Duodenal mucosa (tissue), 2 donors: ENCODE measurements around the gene NANOGP8.

Source experiments
- H3K27ac ChIP-seq: one replicate; pipeline ENCODE4 v1.7.0; 2013; ENCODE audit warnings: low read depth, low read length
- H3K27me3 ChIP-seq, 2 donors: one replicate each; pipeline ENCODE4 v1.7.0; 2013; ENCODE audit warnings: low read length in 2 of 2, control low read depth in 1 of 2; ENCODE audit not compliant: insufficient read depth in 2 of 2, control insufficient read depth in 1 of 2
- H3K36me3 ChIP-seq, 2 donors: one replicate each; pipeline ENCODE4 v1.7.0; 2013; ENCODE audit warnings: low read length in 2 of 2, control low read depth in 1 of 2; ENCODE audit not compliant: insufficient read depth in 2 of 2, control insufficient read depth in 1 of 2
- H3K4me1 ChIP-seq, 2 donors: one replicate each; pipeline ENCODE4 v1.7.0; 2013; ENCODE audit warnings: low read length in 2 of 2, control low read depth in 1 of 2; ENCODE audit not compliant: insufficient read depth in 2 of 2, control insufficient read depth in 1 of 2
- H3K4me3 ChIP-seq, 2 donors: one replicate each; pipeline ENCODE4 v1.7.0; 2013; ENCODE audit warnings: low read length in 2 of 2, low read depth in 1 of 2
- H3K9ac ChIP-seq, 2 donors: one replicate each; pipeline ENCODE4 v1.7.0; 2013; ENCODE audit warnings: low read length in 2 of 2, low read depth in 1 of 2
- H3K9me3 ChIP-seq, 2 donors: one replicate each; pipeline ENCODE4 v1.7.0; 2013; ENCODE audit warnings: low read length in 2 of 2, control low read depth in 1 of 2; ENCODE audit not compliant: control insufficient read depth in 1 of 2

NANOGP8 gene

GRCh38 chr15:35080226-35080625 is 4.9 kb downstream of the NANOGP8 start:
- no peaks in the 10 kb centered on the region for H3K9me3 ChIP-seq
- H3K9ac ChIP-seq = no peak overlapping the region
- no peak overlapping the region for H3K27ac ChIP-seq
- no peaks in the 10 kb centered on the region for H3K36me3 ChIP-seq
- H3K4me1 ChIP-seq = no peaks in the 10 kb centered on the region
- no peaks in the 10 kb centered on the region for H3K27me3 ChIP-seq
- H3K4me3 ChIP-seq = no peak overlapping the region

- Histone ChIP-seq H3K9me3 (no peaks in the 10 kb centered on the region), H3K4me1 (no peaks in the 10 kb centered on the region), H3K4me3 (no peak overlapping the region), H3K36me3 (no peaks in the 10 kb centered on the region), H3K27me3 (no peaks in the 10 kb centered on the region), H3K9ac (no peak overlapping the region), H3K27ac (no peak overlapping the region)
Measured at GRCh38 chr15:35078221-35078915, 6.7 kb downstream of the NANOGP8 start.

GRCh38 chr15:35071106-35071505 is 14.0 kb downstream of the NANOGP8 start:
- Histone ChIP-seq H3K36me3 (no peaks in the 10 kb centered on the region), H3K4me3 (no peak overlapping the region), H3K9me3 (no peaks in the 10 kb centered on the region), H3K9ac (no peak overlapping the region), H3K4me1 (no peaks in the 10 kb centered on the region), H3K27ac (no peak overlapping the region), H3K27me3 (no peaks in the 10 kb centered on the region)

GRCh38 chr15:35068846-35069475 is 16.1 kb downstream of the NANOGP8 start:
- no peaks in the 10 kb centered on the region for H3K27me3 ChIP-seq
- H3K9me3 ChIP-seq = no peaks in the 10 kb centered on the region
- H3K4me3 ChIP-seq = no peak overlapping the region
- H3K36me3 ChIP-seq = no peaks in the 10 kb centered on the region
- H3K4me1 ChIP-seq = no peaks in the 10 kb centered on the region
- no peak overlapping the region for H3K27ac ChIP-seq
- no peak overlapping the region for H3K9ac ChIP-seq

- Histone ChIP-seq H3K9ac (no peak overlapping the region), H3K4me3 (no peak overlapping the region), H3K4me1 (no peaks in the 10 kb centered on the region), H3K27me3 (no peaks in the 10 kb centered on the region), H3K36me3 (no peaks in the 10 kb centered on the region), H3K27ac (no peak overlapping the region), H3K9me3 (no peaks in the 10 kb centered on the region)
Measured at GRCh38 chr15:35067496-35068347, 17.4 kb downstream of the NANOGP8 start.

- Histone ChIP-seq H3K36me3 (no peaks in the 10 kb centered on the region), H3K4me1 (no peaks in the 10 kb centered on the region), H3K27ac (no peak overlapping the region), H3K4me3 (no peak overlapping the region), H3K9ac (no peak overlapping the region), H3K27me3 (no peaks in the 10 kb centered on the region), H3K9me3 (no peaks in the 10 kb centered on the region)
Measured at GRCh38 chr15:35066094-35066493, 19.0 kb downstream of the NANOGP8 start.

- Histone ChIP-seq H3K36me3 (no peaks in the 10 kb centered on the region), H3K4me3 (no peak overlapping the region), H3K27me3 (no peaks in the 10 kb centered on the region), H3K9me3 (no peaks in the 10 kb centered on the region), H3K4me1 (no peaks in the 10 kb centered on the region), H3K9ac (no peak overlapping the region), H3K27ac (no peak overlapping the region)
Measured at GRCh38 chr15:35064576-35065190, 20.4 kb downstream of the NANOGP8 start.

DNA sequence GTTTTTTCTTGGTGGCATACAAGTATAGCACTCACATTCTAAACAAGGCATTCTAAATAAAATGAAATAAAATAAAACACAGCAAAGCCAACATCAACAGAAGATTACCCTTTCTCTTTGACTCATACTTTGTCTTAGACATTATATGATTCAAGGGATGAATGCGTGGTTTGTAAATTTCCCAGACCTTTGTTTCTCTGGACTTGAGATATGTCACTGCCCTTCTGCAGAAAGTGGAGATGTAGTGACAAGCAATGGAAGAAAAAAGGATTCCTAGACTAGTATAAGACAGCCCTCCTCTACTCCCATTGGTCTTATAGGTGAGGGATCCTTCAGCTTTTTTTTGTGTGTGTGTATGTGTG is 22.4 kb downstream of the NANOGP8 start:
- Histone ChIP-seq H3K9ac (no peak overlapping the region), H3K27ac (no peak overlapping the region), H3K9me3 (no peaks in the 10 kb centered on the region), H3K4me3 (no peak overlapping the region), H3K36me3 (no peaks in the 10 kb centered on the region), H3K27me3 (no peaks in the 10 kb centered on the region), H3K4me1 (no peaks in the 10 kb centered on the region)

- no peak overlapping the region for H3K4me3 ChIP-seq
- H3K27me3 ChIP-seq = no peaks in the 10 kb centered on the region
- H3K27ac ChIP-seq = no peak overlapping the region
- no peaks in the 10 kb centered on the region for H3K4me1 ChIP-seq
- no peak overlapping the region for H3K9ac ChIP-seq
- H3K36me3 ChIP-seq = no peaks in the 10 kb centered on the region
- no peaks in the 10 kb centered on the region for H3K9me3 ChIP-seq
Measured at GRCh38 chr15:35061825-35062737, 23.0 kb downstream of the NANOGP8 start.
